SK-N-SH (cell line): ENCODE results near the gene FBXO47. TPM values are rescaled to one million over a fixed set of nuclear protein-coding genes. Genes with fewer than 3 reads are reported as not detected.

Experiments
- CTCF ChIA-PET: fragments of 300-600, 350-600 bp; formaldehyde crosslinking; extraction: SDS; loops from one replicate; lab custom pipeline; 2021; lab: Yijun Ruan, JAX
- POLR2A ChIA-PET: fragments of 350-600 bp; sonication (Branson Sonifier 250); formaldehyde crosslinking; extraction: SDS; loops from one replicate; lab custom pipeline; 2020; ENCODE audit warnings: antibody characterized with exemption, inconsistent platforms; lab: Yijun Ruan, JAX
- DNase-seq: peaks from one replicate; pipeline ENCODE4 v3.0.0; 2012
- H2AFZ ChIP-seq: fragments of 200-600 bp; sonication (generic); 2 replicates; pipeline ENCODE4 v1.8.1; 2016; ENCODE audit warnings: antibody characterized with exemption, mild to moderate bottlenecking, low read depth
- H3F3A ChIP-seq: fragments of 200-600 bp; sonication (generic); replicated peaks from 2 replicates; pipeline ENCODE3; 2016; ENCODE audit warnings: antibody characterized with exemption, mild to moderate bottlenecking; ENCODE audit not compliant: insufficient read depth
- H3K27ac ChIP-seq, 2 experiments: fragments of 200-500 bp in 1 of 2; fragments of 200-600 bp in 1 of 2; sonication (Bioruptor generic) in 1 of 2; sonication (generic), shearing (Covaris generic) in 1 of 2; 2 replicates each; pipeline versions ENCODE4 v1.5.1 to v1.6.1; 2014 to 2016; ENCODE audit warnings: low read depth in 2 of 2, inconsistent platforms in 1 of 2, low read length in 1 of 2, mild to moderate bottlenecking in 1 of 2, mixed read lengths in 1 of 2
- H3K27me3 ChIP-seq: fragments of 200-600 bp; sonication (generic), shearing (Covaris generic); 2 replicates; pipeline ENCODE4 v1.6.1; 2016; ENCODE audit warnings: mixed run types; ENCODE audit not compliant: insufficient read depth
- H3K36me3 ChIP-seq, 2 experiments: fragments of 200-500 bp in 1 of 2; fragments of 200-600 bp in 1 of 2; sonication (Bioruptor generic) in 1 of 2; sonication (generic) in 1 of 2; replicated peaks in 1 of 2; 2 replicates each; pipeline versions ENCODE3 to v1.5.1; 2014 to 2016; ENCODE audit warnings: low read length in 1 of 2, mild to moderate bottlenecking in 1 of 2; ENCODE audit not compliant: insufficient read depth in 2 of 2, control insufficient read depth in 1 of 2
- H3K4me1 ChIP-seq, 2 experiments: fragments of 200-500 bp in 1 of 2; fragments of 200-600 bp in 1 of 2; sonication (Bioruptor generic) in 1 of 2; sonication (generic), shearing (Covaris generic) in 1 of 2; 2 replicates each; pipeline versions ENCODE4 v1.5.1 to v1.6.1; 2014 to 2016; ENCODE audit warnings: low read depth in 1 of 2, low read length in 1 of 2, mixed run types in 1 of 2; ENCODE audit not compliant: insufficient read depth in 2 of 2, control insufficient read depth in 1 of 2
- H3K4me2 ChIP-seq: fragments of 200-600 bp; sonication (generic), shearing (Covaris generic); 2 replicates; pipeline ENCODE4 v1.6.1; 2017; ENCODE audit warnings: mixed run types
- H3K4me3 ChIP-seq, 2 experiments: fragments of 200-500 bp in 1 of 2; fragments of 200-600 bp in 1 of 2; sonication (Bioruptor generic) in 1 of 2; sonication (generic), shearing (Covaris generic) in 1 of 2; 2 replicates each; pipeline versions ENCODE4 v1.5.1 to v1.8.1; 2014 to 2016; ENCODE audit warnings: low read depth in 2 of 2, inconsistent platforms in 1 of 2, low read length in 1 of 2, mild to moderate bottlenecking in 1 of 2, mixed read lengths in 1 of 2, moderate library complexity in 1 of 2
- H3K79me2 ChIP-seq: fragments of 200-600 bp; sonication (generic); 2 replicates; pipeline ENCODE4 v1.8.1; 2017; ENCODE audit warnings: mild to moderate bottlenecking; ENCODE audit not compliant: insufficient read depth
- H3K9ac ChIP-seq: fragments of 200-600 bp; sonication (generic); 2 replicates; pipeline ENCODE4 v1.6.1; 2017; ENCODE audit warnings: mixed run types
- H3K9me2 ChIP-seq: fragments of 200-600 bp; sonication (generic); 2 replicates; pipeline ENCODE4 v1.6.1; 2017; ENCODE audit warnings: mixed run types
- H3K9me3 ChIP-seq: fragments of 200-600 bp; sonication (generic); 2 replicates; pipeline ENCODE4 v1.6.1; 2017; ENCODE audit warnings: mixed run types, mild to moderate bottlenecking, moderate library complexity
- H4K20me1 ChIP-seq: fragments of 200-600 bp; sonication (generic); 2 replicates; pipeline ENCODE4 v1.6.1; 2017; ENCODE audit warnings: mild to moderate bottlenecking, mixed run types; ENCODE audit not compliant: insufficient read depth
- CHD2 ChIP-seq: fragments of 150-350 bp; IDR thresholded peaks from 2 replicates; pipeline ENCODE4 v1.6.1; 2018; ENCODE audit warnings: low read length; ENCODE audit not compliant: partially characterized antibody
- EZH2phosphoT487 ChIP-seq: fragments of 200-600 bp; sonication (generic); IDR thresholded peaks from 2 replicates; pipeline ENCODE4 v1.6.1; 2017; ENCODE audit warnings: low read depth, mixed run types, mild to moderate bottlenecking, antibody characterized with exemption, moderate library complexity, borderline replicate concordance
- FOSL2 ChIP-seq: IDR thresholded peaks from 2 replicates; pipeline ENCODE4 v1.4.0; 2012; ENCODE audit warnings: low read depth, mild to moderate bottlenecking, moderate library complexity, borderline replicate concordance
- FOXM1 ChIP-seq: IDR thresholded peaks from 2 replicates; pipeline ENCODE4 v1.4.0; 2012; ENCODE audit warnings: low read depth, mild to moderate bottlenecking
- GABPA ChIP-seq: IDR thresholded peaks from 2 replicates; pipeline ENCODE4 v1.4.0; 2012; ENCODE audit warnings: low read depth, mild to moderate bottlenecking
- GATA2 ChIP-seq: sonication (generic); formaldehyde crosslinking; IDR thresholded peaks from 2 replicates; pipeline ENCODE4 v1.5.0; 2020; ENCODE audit warnings: mild to moderate bottlenecking, missing genetic modification reagents
- MXI1 ChIP-seq: IDR thresholded peaks from 2 replicates; pipeline ENCODE4 v1.6.1; 2012; ENCODE audit warnings: mild to moderate bottlenecking, low read depth, low read length, improper control_type of control experiment
- NFIC ChIP-seq: IDR thresholded peaks from 2 replicates; pipeline ENCODE4 v1.4.0; 2012; ENCODE audit warnings: borderline replicate concordance
- NRF1 ChIP-seq: IDR thresholded peaks from 2 replicates; pipeline ENCODE4 v1.6.1; 2012; ENCODE audit warnings: low read depth, mild to moderate bottlenecking, low read length
- POLR2AphosphoS5 ChIP-seq: IDR thresholded peaks from 2 replicates; pipeline ENCODE4 v1.6.1; 2012; ENCODE audit warnings: low read depth, low read length
- RCOR1 ChIP-seq: fragments of 150-350 bp; IDR thresholded peaks from 2 replicates; pipeline ENCODE4 v1.6.1; 2017; ENCODE audit warnings: antibody characterized with exemption, low read length
- RFX5 ChIP-seq: IDR thresholded peaks from 2 replicates; pipeline ENCODE4 v1.6.1; 2012; ENCODE audit warnings: mild to moderate bottlenecking, improper control_type of control experiment, low read length
- SIN3A ChIP-seq: IDR thresholded peaks from 2 replicates; pipeline ENCODE4 v1.6.1; 2012; ENCODE audit warnings: low read depth, mild to moderate bottlenecking, low read length, moderate library complexity, borderline replicate concordance
- TAF1 ChIP-seq: IDR thresholded peaks from 2 replicates; pipeline ENCODE4 v1.6.1; 2012; ENCODE audit warnings: low read depth, mild to moderate bottlenecking, low read length, moderate library complexity, borderline replicate concordance
- TEAD4 ChIP-seq: IDR thresholded peaks from 2 replicates; pipeline ENCODE4 v1.4.0; 2012; ENCODE audit warnings: mild to moderate bottlenecking, borderline replicate concordance; ENCODE audit not compliant: insufficient read depth
- YY1 ChIP-seq: IDR thresholded peaks from 2 replicates; pipeline ENCODE4 v1.4.0; 2012; ENCODE audit warnings: low read depth, mild to moderate bottlenecking
- WGBS: methylation state at CpG from one replicate; pipeline ENCODE4 v1.1.6; 2017; ENCODE audit warnings: low lambda C conversion rate; 5-methylcytosine and 5-hydroxymethylcytosine counted together
- polyA plus RNA-seq, 3 experiments: library from polyadenylated mRNA; depleted of rRNA; stranded (reverse); fragments of >200 nt; gene quantifications; 2 replicates each; pipeline ENCODE4 v1.2.3, GENCODE V29; 2012
- TF ChIP-seq, protein P1 (sequence below): IDR thresholded peaks from 2 replicates; pipeline ENCODE4 v1.4.0; 2012; ENCODE audit warnings: low read depth, borderline replicate concordance
- TF ChIP-seq, protein P2 (sequence below): IDR thresholded peaks from 2 replicates; pipeline ENCODE4 v1.4.0; 2012; ENCODE audit warnings: low read depth
- TF ChIP-seq, protein P3 (sequence below): fragments of 200-600 bp; sonication (generic); IDR thresholded peaks from 2 replicates; pipeline ENCODE4 v1.6.1; 2017; ENCODE audit warnings: antibody characterized with exemption, mild to moderate bottlenecking, moderate library complexity

The FBXO47 gene
- polyA plus RNA-seq, 1 of the 3 experiments (the other 2 are of a cell fraction), result not detected

DNA sequence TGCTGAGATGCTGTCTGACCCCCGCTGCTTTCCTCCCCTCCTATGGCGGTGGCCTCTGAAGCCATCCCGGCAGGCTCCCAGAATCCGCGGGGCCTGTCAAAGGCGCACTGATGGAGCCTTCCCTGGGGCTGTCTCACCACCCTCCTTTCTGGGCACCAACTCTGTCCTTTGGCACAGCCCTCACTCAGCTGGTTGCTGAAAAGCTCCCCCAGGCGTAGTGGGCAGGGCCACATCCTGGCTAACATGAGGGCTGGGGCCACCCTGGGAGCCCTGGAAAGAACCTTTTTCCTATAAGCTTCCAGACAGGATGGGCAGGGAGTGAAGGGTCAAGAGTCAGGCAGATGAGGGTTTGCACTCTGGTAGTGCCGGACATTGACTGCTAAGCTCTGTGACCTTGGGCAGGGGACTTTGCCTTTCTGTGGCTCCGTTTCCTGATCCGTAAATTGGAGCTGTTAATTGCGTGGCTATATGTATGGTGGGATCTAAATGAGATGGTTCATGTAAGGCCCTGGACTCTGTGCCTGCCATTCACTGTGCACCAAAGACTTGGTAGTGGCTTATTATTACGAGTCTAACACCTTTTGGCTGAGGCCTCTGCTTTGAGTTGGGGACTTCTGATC, 69.4 kb downstream of the FBXO47 start:
- CTCF ChIA-PET, result interaction anchor here (0.7 to 1.3 kb wide), 3 partner anchors 17 to 277 kb away, joined by 3 read pairs; no protein-coding TSS in a partner anchor
- DNase-seq, result no peak

DNA sequence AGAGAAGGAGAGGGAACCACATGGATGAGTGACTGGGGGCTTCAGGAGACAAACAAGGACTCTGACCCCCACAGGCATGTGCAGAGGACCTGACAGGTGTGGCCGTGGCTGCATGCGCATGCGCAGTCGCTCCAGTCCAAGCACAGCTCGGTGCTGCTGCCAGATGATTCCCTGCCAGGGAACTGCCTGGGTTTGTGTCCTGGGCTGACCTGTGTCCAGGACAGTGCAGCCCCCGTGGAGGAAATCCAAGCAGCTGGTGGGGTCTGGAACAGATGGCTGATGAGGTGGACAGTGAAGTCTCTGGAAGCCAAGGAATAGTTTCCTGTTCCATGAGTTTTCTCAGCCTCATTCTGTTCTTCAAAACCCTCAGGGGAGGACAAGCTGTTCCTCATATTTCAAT, 70.0 kb downstream of the FBXO47 start:
- no peaks in the 10 kb centered on the region for H3K9me3 ChIP-seq
- H3K4me1 ChIP-seq, result peaks cover 11 to 39% of the 10 kb centered on the region in 2 experiments; a peak in 1 of 4 replicates
- no peak overlapping the region for H3K4me2 ChIP-seq
- no peak for DNase-seq
- peak overlapping the region in 1 of 2 experiments; percentile 25; a peak in 2 of 4 replicates for H3K27ac ChIP-seq
- no peaks in the 10 kb centered on the region for H3K27me3 ChIP-seq
- CTCF ChIA-PET, result interaction anchor here (0.6 to 0.7 kb wide), 2 partner anchors 26 to 86 kb away, joined by 3 read pairs; no protein-coding TSS in a partner anchor
- H3K79me2 ChIP-seq, result peaks cover 75% of the 10 kb centered on the region
- H2AFZ ChIP-seq, result no peak overlapping the region
- H3F3A ChIP-seq, result peaks cover 41% of the 10 kb centered on the region
- peaks cover 32 to 44% of the 10 kb centered on the region in 2 experiments for H3K36me3 ChIP-seq
- POLR2A ChIA-PET, result no interaction called here
- peaks cover 81% of the 10 kb centered on the region for H4K20me1 ChIP-seq
- no peak overlapping the region for H3K4me3 ChIP-seq
- TF ChIP-seq RFX5 (no peak), NFIC (no peak)
- H3K9ac ChIP-seq, result no peak overlapping the region
- no peaks in the 10 kb centered on the region for H3K9me2 ChIP-seq
- WGBS, result 50% methylated on average over 1 of the region's 6 CpGs

More for the DNA sequence above, 69.4 kb downstream of the FBXO47 start:
- H3K4me3 ChIP-seq, result no peak overlapping the region
- POLR2A ChIA-PET, result no interaction called here
- H3K27ac ChIP-seq, result peak overlapping the region in 1 of 2 experiments; percentile 18; a peak in 1 of 4 replicates
- H3K79me2 ChIP-seq, result peaks cover 76% of the 10 kb centered on the region
- H3K27me3 ChIP-seq, result no peaks in the 10 kb centered on the region
- H3K36me3 ChIP-seq, result peaks cover 36 to 38% of the 10 kb centered on the region in 2 experiments
- 85% methylated on average over 8 of the region's 12 CpGs for WGBS
- H3K9me3 ChIP-seq, result no peaks in the 10 kb centered on the region
- no peak overlapping the region for H2AFZ ChIP-seq
- H3K9ac ChIP-seq, result no peak overlapping the region
- no peak for TF ChIP-seq NFIC
- TF ChIP-seq FOXM1, result no peak
- no peak for TF ChIP-seq RCOR1
- TF ChIP-seq TEAD4, result no peak
- no peak for TF ChIP-seq POLR2AphosphoS5
- TF ChIP-seq, protein P1, sequence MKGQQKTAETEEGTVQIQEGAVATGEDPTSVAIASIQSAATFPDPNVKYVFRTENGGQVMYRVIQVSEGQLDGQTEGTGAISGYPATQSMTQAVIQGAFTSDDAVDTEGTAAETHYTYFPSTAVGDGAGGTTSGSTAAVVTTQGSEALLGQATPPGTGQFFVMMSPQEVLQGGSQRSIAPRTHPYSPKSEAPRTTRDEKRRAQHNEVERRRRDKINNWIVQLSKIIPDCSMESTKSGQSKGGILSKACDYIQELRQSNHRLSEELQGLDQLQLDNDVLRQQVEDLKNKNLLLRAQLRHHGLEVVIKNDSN, result no peak
- no peak for TF ChIP-seq CHD2
- TF ChIP-seq, protein P2, sequence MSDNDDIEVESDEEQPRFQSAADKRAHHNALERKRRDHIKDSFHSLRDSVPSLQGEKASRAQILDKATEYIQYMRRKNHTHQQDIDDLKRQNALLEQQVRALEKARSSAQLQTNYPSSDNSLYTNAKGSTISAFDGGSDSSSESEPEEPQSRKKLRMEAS, result no peak
- TF ChIP-seq NRF1, result no peak
- TF ChIP-seq TAF1, result no peak
- no peak for TF ChIP-seq MXI1
- TF ChIP-seq FOSL2, result no peak
- TF ChIP-seq SIN3A, result no peak
- TF ChIP-seq YY1, result no peak
- TF ChIP-seq, protein P3, sequence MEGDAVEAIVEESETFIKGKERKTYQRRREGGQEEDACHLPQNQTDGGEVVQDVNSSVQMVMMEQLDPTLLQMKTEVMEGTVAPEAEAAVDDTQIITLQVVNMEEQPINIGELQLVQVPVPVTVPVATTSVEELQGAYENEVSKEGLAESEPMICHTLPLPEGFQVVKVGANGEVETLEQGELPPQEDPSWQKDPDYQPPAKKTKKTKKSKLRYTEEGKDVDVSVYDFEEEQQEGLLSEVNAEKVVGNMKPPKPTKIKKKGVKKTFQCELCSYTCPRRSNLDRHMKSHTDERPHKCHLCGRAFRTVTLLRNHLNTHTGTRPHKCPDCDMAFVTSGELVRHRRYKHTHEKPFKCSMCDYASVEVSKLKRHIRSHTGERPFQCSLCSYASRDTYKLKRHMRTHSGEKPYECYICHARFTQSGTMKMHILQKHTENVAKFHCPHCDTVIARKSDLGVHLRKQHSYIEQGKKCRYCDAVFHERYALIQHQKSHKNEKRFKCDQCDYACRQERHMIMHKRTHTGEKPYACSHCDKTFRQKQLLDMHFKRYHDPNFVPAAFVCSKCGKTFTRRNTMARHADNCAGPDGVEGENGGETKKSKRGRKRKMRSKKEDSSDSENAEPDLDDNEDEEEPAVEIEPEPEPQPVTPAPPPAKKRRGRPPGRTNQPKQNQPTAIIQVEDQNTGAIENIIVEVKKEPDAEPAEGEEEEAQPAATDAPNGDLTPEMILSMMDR, result no peak
- no peak for TF ChIP-seq EZH2phosphoT487
- TF ChIP-seq GATA2 (CRISPR knock-in tag), result no peak
- no peak for TF ChIP-seq GABPA
- peaks cover 80% of the 10 kb centered on the region for H4K20me1 ChIP-seq
- peaks cover 41% of the 10 kb centered on the region for H3F3A ChIP-seq
- H3K4me2 ChIP-seq, result no peak overlapping the region
- no peaks in the 10 kb centered on the region for H3K9me2 ChIP-seq
- H3K4me1 ChIP-seq, result peaks cover 11 to 39% of the 10 kb centered on the region in 2 experiments; a peak in 1 of 4 replicates
